DOHH2 (cell line): ENCODE data around the gene ZCWPW1.

ENCODE experiments used
- EZH2phosphoT487 ChIP-seq: fragments of 200-600 bp; sonication (generic); IDR thresholded peaks from 2 replicates; pipeline ENCODE4 v1.6.1; 2017; ENCODE audit warnings: borderline replicate concordance, mild to moderate bottlenecking, antibody characterized with exemption, low read length, moderate library complexity, mixed read lengths
- TF ChIP-seq, protein P1 (sequence below): fragments of 200-600 bp; sonication (generic); IDR thresholded peaks from one replicate; pipeline ENCODE4 v1.5.1; 2014; ENCODE audit warnings: antibody characterized with exemption, mild to moderate bottlenecking, low read depth, low read length; ENCODE audit not compliant: poor library complexity, severe bottlenecking

DNA sequence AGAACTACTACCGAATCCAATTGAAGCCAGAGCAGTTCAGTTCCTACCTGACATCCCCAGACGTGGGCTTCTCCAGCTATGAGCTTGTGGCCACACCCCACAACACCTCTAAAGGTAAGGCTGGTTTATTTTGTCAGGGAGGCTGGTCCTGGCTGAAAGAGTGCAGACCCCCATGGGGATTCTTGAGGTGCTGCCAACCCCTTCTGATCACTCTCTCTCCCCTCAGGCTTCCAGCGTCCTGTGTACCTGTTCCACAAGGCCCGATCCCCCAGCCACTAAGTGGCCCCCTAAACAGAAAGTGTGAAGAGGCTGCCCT is 4.7 kb upstream of the ZCWPW1 start:
- TF ChIP-seq, protein P1, sequence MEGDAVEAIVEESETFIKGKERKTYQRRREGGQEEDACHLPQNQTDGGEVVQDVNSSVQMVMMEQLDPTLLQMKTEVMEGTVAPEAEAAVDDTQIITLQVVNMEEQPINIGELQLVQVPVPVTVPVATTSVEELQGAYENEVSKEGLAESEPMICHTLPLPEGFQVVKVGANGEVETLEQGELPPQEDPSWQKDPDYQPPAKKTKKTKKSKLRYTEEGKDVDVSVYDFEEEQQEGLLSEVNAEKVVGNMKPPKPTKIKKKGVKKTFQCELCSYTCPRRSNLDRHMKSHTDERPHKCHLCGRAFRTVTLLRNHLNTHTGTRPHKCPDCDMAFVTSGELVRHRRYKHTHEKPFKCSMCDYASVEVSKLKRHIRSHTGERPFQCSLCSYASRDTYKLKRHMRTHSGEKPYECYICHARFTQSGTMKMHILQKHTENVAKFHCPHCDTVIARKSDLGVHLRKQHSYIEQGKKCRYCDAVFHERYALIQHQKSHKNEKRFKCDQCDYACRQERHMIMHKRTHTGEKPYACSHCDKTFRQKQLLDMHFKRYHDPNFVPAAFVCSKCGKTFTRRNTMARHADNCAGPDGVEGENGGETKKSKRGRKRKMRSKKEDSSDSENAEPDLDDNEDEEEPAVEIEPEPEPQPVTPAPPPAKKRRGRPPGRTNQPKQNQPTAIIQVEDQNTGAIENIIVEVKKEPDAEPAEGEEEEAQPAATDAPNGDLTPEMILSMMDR: no peak
- no peak for TF ChIP-seq EZH2phosphoT487
